Thoracic aorta (tissue), 2 donors: Measurements from ENCODE around the gene PRKCB. TPM values are rescaled to one million over a fixed set of nuclear protein-coding genes. Genes with fewer than 3 reads are reported as not detected.
A peak's percentile ranks its signal among the peaks of the same experiment; 100 is the strongest.

ENCODE experiments used
- ATAC-seq: fragments of 150-250 bp; one replicate; pipeline ENCODE4 v1.8.0; 2017; ENCODE audit warnings: low read depth; ENCODE audit not compliant: insufficient number of reproducible peaks, low FRiP score
- DNase-seq: peaks from one replicate; pipeline ENCODE4 v3.0.0-alpha.2; 2020; ENCODE audit warnings: low spot score
- H3K27ac ChIP-seq, 2 donors: fragments of 200-600 bp; sonication (generic); 1 replicate in 1 of 2; 2 replicates in 1 of 2; pipeline ENCODE4 v1.5.1; 2016; ENCODE audit warnings: mild to moderate bottlenecking in 2 of 2, moderate library complexity in 2 of 2
- H3K27me3 ChIP-seq: fragments of 200-600 bp; sonication (generic); replicated peaks from 2 replicates; pipeline ENCODE4 v1.6.0; 2016; ENCODE audit warnings: mild to moderate bottlenecking; ENCODE audit not compliant: insufficient read depth
- H3K36me3 ChIP-seq: fragments of 200-600 bp; sonication (generic); one replicate; pipeline ENCODE4 v1.5.1; 2016
- H3K4me1 ChIP-seq, 2 donors: fragments of 200-600 bp; sonication (generic); 1 replicate in 1 of 2; 2 replicates in 1 of 2; pipeline versions ENCODE4 v1.5.1 to v1.6.0; 2016; ENCODE audit warnings: low read depth in 2 of 2, mild to moderate bottlenecking in 1 of 2; ENCODE audit not compliant: control insufficient read depth in 1 of 2
- H3K4me3 ChIP-seq: fragments of 200-600 bp; sonication (generic); 2 replicates; pipeline ENCODE4 v1.5.1; 2016; ENCODE audit warnings: mild to moderate bottlenecking
- H3K9me3 ChIP-seq: fragments of 200-600 bp; sonication (generic); 2 replicates; pipeline ENCODE4 v1.5.1; 2016
- CTCF ChIP-seq: fragments of 200-600 bp; sonication (generic); IDR thresholded peaks from one replicate; pipeline ENCODE4 v1.5.1; 2019; ENCODE audit warnings: antibody characterized with exemption
- total RNA-seq, 2 donors: library from RNA; depleted of rRNA; stranded (reverse); fragments of >200 nt; gene quantifications; one replicate each; pipeline versions ENCODE4 v1.1.0 to v1.2.3, GENCODE V29; 2016

Gene PRKCB
- total RNA-seq, 2 donors from 2014 or later = 3.4 to 7.5 TPM

DNA sequence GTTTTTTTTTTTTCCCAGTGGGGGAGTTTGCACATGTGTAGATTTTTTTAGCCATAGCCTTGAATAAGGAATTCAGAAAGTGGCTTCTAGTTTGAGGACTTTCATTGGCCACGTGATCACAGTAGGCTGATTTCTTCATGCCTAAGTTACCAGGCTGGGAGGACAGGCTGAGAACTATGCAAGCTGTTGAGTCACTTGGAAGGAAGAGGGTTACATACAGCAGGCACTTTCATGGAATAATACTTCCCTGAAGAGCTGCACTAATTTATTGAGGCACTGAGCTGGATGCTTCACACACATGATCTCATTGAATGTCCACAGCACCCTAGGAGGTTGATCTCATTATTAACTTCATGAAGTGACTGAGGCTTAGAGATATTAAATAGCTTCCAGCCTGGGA lies 22.8 kb downstream of the PRKCB start:
- H3K27me3 ChIP-seq = no peaks in the 10 kb centered on the region
- H3K4me1 ChIP-seq = no peaks in the 10 kb centered on the region
- ATAC-seq (no peak), DNase-seq (no peak)
- H3K27ac ChIP-seq = no peak overlapping the region
- H3K36me3 ChIP-seq = no peaks in the 10 kb centered on the region
- no peaks in the 10 kb centered on the region for H3K9me3 ChIP-seq
- TF ChIP-seq CTCF = no peak
- no peak overlapping the region for H3K4me3 ChIP-seq

DNA sequence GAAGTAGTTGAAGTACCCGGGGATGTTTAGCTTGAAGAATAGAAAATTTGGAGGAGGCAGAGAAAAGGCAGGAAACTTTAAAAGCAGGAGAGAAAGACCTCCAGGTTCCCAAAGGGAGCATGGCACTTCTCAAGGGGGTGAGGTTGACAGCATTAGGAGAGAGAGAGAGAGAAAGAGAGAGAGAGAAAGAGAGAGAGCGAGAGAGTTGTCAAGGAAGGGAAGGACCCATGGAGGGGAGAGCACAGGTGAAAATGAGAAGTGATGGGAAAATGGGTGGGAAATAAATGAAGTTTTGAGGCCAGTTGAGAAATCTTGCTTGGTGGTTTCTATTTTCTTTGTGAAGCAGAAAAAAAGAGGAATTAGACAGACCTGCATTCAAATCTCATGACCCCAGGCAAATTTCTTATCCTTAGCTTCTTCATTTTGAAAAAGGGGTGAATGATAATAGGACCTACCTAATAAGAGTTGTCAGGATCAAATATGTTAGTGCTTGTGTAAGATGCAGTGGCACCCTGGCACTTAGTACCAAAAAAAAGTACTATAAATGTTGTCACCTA lies 24.0 kb downstream of the PRKCB start:
- Histone ChIP-seq H3K27ac (no peak overlapping the region), H3K4me1 (no peaks in the 10 kb centered on the region)
- no peak for ATAC-seq

GRCh38 chr16:23861874-23862273 lies 26.1 kb downstream of the PRKCB start:
- TF ChIP-seq CTCF = no peak
- no peak overlapping the region for H3K4me3 ChIP-seq
- H3K36me3 ChIP-seq = no peaks in the 10 kb centered on the region
- ATAC-seq = no peak
- H3K4me1 ChIP-seq = no peaks in the 10 kb centered on the region
- H3K27me3 ChIP-seq = no peaks in the 10 kb centered on the region
- no peak overlapping the region for H3K27ac ChIP-seq
- H3K9me3 ChIP-seq = no peaks in the 10 kb centered on the region
- no peak for DNase-seq

More for the DNA sequence above, 24.0 kb downstream of the PRKCB start:
- TF ChIP-seq CTCF = no peak
- no peak for DNase-seq
- Histone ChIP-seq H3K9me3 (no peaks in the 10 kb centered on the region), H3K36me3 (no peaks in the 10 kb centered on the region), H3K27me3 (no peaks in the 10 kb centered on the region), H3K4me3 (no peak overlapping the region)

GRCh38 chr16:23862556-23862955 lies 26.8 kb downstream of the PRKCB start:
- Histone ChIP-seq H3K4me1 (no peaks in the 10 kb centered on the region), H3K9me3 (no peaks in the 10 kb centered on the region), H3K27ac (no peak overlapping the region), H3K4me3 (no peak overlapping the region), H3K27me3 (no peaks in the 10 kb centered on the region), H3K36me3 (no peaks in the 10 kb centered on the region)
- no peak for DNase-seq
- no peak for TF ChIP-seq CTCF
- ATAC-seq = no peak

- DNase-seq = no peak
- Histone ChIP-seq H3K27ac (no peak overlapping the region), H3K36me3 (no peaks in the 10 kb centered on the region), H3K27me3 (no peaks in the 10 kb centered on the region), H3K4me3 (peak overlapping the region; percentile 56), H3K9me3 (no peaks in the 10 kb centered on the region), H3K4me1 (no peaks in the 10 kb centered on the region)
- no peak for ATAC-seq
- no peak for TF ChIP-seq CTCF
Measured at GRCh38 chr16:23863511-23864422, 28.0 kb downstream of the PRKCB start.
